GM21723 (cell line): ENCODE data around the gene CDC45.

ENCODE experiments used
- ATAC-seq: cut with Tn5 transposase; IDR thresholded peaks from one replicate; pipeline ENCODE4 v1.9.1; 2021; ENCODE audit warnings: mild to moderate bottlenecking, moderate library complexity; ENCODE audit not compliant: unreplicated experiment

CDC45 gene

GRCh38 chr22:19510919-19511341, 31.2 kb downstream of the CDC45 start:
- no peak for ATAC-seq

- no peak for ATAC-seq
These were observed 34.1 kb downstream of the CDC45 start for GRCh38 chr22:19513823-19514222.

- ATAC-seq = no peak
These were observed 35.3 kb downstream of the CDC45 start for GRCh38 chr22:19514831-19515565.

- no peak for ATAC-seq
These were observed 36.1 kb downstream of the CDC45 start for GRCh38 chr22:19515654-19516377.

- ATAC-seq = no peak
These were observed 36.9 kb downstream of the CDC45 start for GRCh38 chr22:19516378-19517170.

- no peak for ATAC-seq
These were observed 37.4 kb downstream of the CDC45 start for GRCh38 chr22:19517171-19517500.

GRCh38 chr22:19517919-19518611, 38.3 kb downstream of the CDC45 start:
- no peak for ATAC-seq

- no peak for ATAC-seq
These were observed 38.9 kb downstream of the CDC45 start for GRCh38 chr22:19518635-19519034.

GRCh38 chr22:19519041-19519926, 39.6 kb downstream of the CDC45 start:
- ATAC-seq = no peak

GRCh38 chr22:19520007-19520406, 40.3 kb downstream of the CDC45 start:
- ATAC-seq = no peak

- no peak for ATAC-seq
These were observed 41.0 kb downstream of the CDC45 start for GRCh38 chr22:19520566-19521305.

GRCh38 chr22:19522190-19522880, 42.6 kb downstream of the CDC45 start:
- ATAC-seq = no peak

- ATAC-seq = no peak
These were observed 43.1 kb downstream of the CDC45 start for GRCh38 chr22:19522881-19523239.

GRCh38 chr22:19523240-19524169, 43.8 kb downstream of the CDC45 start:
- no peak for ATAC-seq

GRCh38 chr22:19524170-19525115, 44.7 kb downstream of the CDC45 start, which contains the start of gene CLDN5:
TSS of gene CLDN5 (minus strand) at chr22:19524410. CDS start at chr22:19524255, 155 bp downstream.
- no peak for ATAC-seq

- no peak for ATAC-seq
These were observed 45.5 kb downstream of the CDC45 start for GRCh38 chr22:19525116-19525660.
